ENCODE data around the gene SCAMP2.

Gene SCAMP2

GRCh38 chr15:74885461-74885860, 12.3 kb upstream of the SCAMP2 start:
- Histone ChIP-seq H3K36me3 (ENCODE audit: insufficient read depth) (no peaks in the 10 kb centered on the region), H3K27ac (no peak overlapping the region), H2AFZ (ENCODE audit: low read depth) (no peak overlapping the region), H4K20me1 (ENCODE audit: insufficient read depth) (no peaks in the 10 kb centered on the region), H3K4me1 (ENCODE audit: low read depth, poor library complexity, severe bottlenecking) (peaks cover 6% of the 10 kb centered on the region), H3K27me3 (ENCODE audit: insufficient read depth, low read depth) (no peaks in the 10 kb centered on the region), H3K4me2 (no peak overlapping the region), H3K79me2 (ENCODE audit: insufficient read depth, low read depth) (no peaks in the 10 kb centered on the region), H3K4me3 (IDR thresholded peaks at IDR 0.05; ENCODE audit: insufficient read depth, low read depth, low read length) (no peak overlapping the region), H3K9ac (no peak overlapping the region)
- TF ChIP-seq CTCF (conservative IDR thresholded peaks at IDR 0.05; ENCODE audit: low read depth, low read length), result no peak

- TF ChIP-seq CTCF (conservative IDR thresholded peaks at IDR 0.05; ENCODE audit: low read depth, low read length), result no peak
- no peak overlapping the region for H3K27ac ChIP-seq
- peaks cover 4% of the 10 kb centered on the region for H3K4me1 ChIP-seq (ENCODE audit: low read depth, poor library complexity, severe bottlenecking)
- no peaks in the 10 kb centered on the region for H4K20me1 ChIP-seq (ENCODE audit: insufficient read depth)
- no peaks in the 10 kb centered on the region for H3K79me2 ChIP-seq (ENCODE audit: insufficient read depth, low read depth)
- no peak overlapping the region for H3K4me3 ChIP-seq (IDR thresholded peaks at IDR 0.05; ENCODE audit: insufficient read depth, low read depth, low read length)
- no peak overlapping the region for H3K9ac ChIP-seq
- H2AFZ ChIP-seq (ENCODE audit: low read depth), result no peak overlapping the region
- H3K4me2 ChIP-seq, result no peak overlapping the region
- no peaks in the 10 kb centered on the region for H3K36me3 ChIP-seq (ENCODE audit: insufficient read depth)
- no peaks in the 10 kb centered on the region for H3K27me3 ChIP-seq (ENCODE audit: insufficient read depth, low read depth)
Measured at GRCh38 chr15:74884428-74885223, 11.5 kb upstream of the SCAMP2 start.

- H3K36me3 ChIP-seq (ENCODE audit: insufficient read depth), result no peaks in the 10 kb centered on the region
- no peak for TF ChIP-seq CTCF (conservative IDR thresholded peaks at IDR 0.05; ENCODE audit: low read depth, low read length)
- H3K27ac ChIP-seq, result no peak overlapping the region
- no peaks in the 10 kb centered on the region for H3K4me1 ChIP-seq (ENCODE audit: low read depth, poor library complexity, severe bottlenecking)
- no peak overlapping the region for H2AFZ ChIP-seq (ENCODE audit: low read depth)
- H3K27me3 ChIP-seq (ENCODE audit: insufficient read depth, low read depth), result no peaks in the 10 kb centered on the region
- no peaks in the 10 kb centered on the region for H3K79me2 ChIP-seq (ENCODE audit: insufficient read depth, low read depth)
- H3K4me2 ChIP-seq, result no peak overlapping the region
- no peak overlapping the region for H3K9ac ChIP-seq
- no peak overlapping the region for H3K4me3 ChIP-seq (IDR thresholded peaks at IDR 0.05; ENCODE audit: insufficient read depth, low read depth, low read length)
- no peaks in the 10 kb centered on the region for H4K20me1 ChIP-seq (ENCODE audit: insufficient read depth)
Measured at GRCh38 chr15:74882528-74882927, 9.4 kb upstream of the SCAMP2 start.

GRCh38 chr15:74878273-74878672, 5.1 kb upstream of the SCAMP2 start:
- H3K9ac ChIP-seq, result no peak overlapping the region
- H3K27me3 ChIP-seq (ENCODE audit: insufficient read depth, low read depth), result no peaks in the 10 kb centered on the region
- H4K20me1 ChIP-seq (ENCODE audit: insufficient read depth), result no peaks in the 10 kb centered on the region
- H3K79me2 ChIP-seq (ENCODE audit: insufficient read depth, low read depth), result no peaks in the 10 kb centered on the region
- H3K4me2 ChIP-seq, result no peak overlapping the region
- H3K27ac ChIP-seq, result no peak overlapping the region
- no peaks in the 10 kb centered on the region for H3K4me1 ChIP-seq (ENCODE audit: low read depth, poor library complexity, severe bottlenecking)
- H3K4me3 ChIP-seq (IDR thresholded peaks at IDR 0.05; ENCODE audit: insufficient read depth, low read depth, low read length), result no peak overlapping the region
- TF ChIP-seq CTCF (conservative IDR thresholded peaks at IDR 0.05; ENCODE audit: low read depth, low read length), result no peak
- H2AFZ ChIP-seq (ENCODE audit: low read depth), result no peak overlapping the region
- no peaks in the 10 kb centered on the region for H3K36me3 ChIP-seq (ENCODE audit: insufficient read depth)
